Erythroblast (primary cell): ENCODE data around the gene MGLL.

Source experiments
- DNase-seq, 2 experiments: peaks; one replicate each; lab custom pipeline; 2025; lab: John Stamatoyannopoulos, UW
- GATA1 ChIP-seq: IDR thresholded peaks from 2 replicates; pipeline ENCODE4 v1.6.1; 2011; ENCODE audit warnings: low read depth, mild to moderate bottlenecking, control low read depth, low read length, moderate library complexity
- POLR2A ChIP-seq: IDR thresholded peaks from 2 replicates; pipeline ENCODE4 v1.6.1; 2011; ENCODE audit warnings: mild to moderate bottlenecking, low read length

Gene MGLL

GRCh38 chr3:127674101-127674721, 148.1 kb downstream of the MGLL start:
- no peak for TF ChIP-seq GATA1
- no peak for TF ChIP-seq POLR2A
- no peak for DNase-seq

DNA sequence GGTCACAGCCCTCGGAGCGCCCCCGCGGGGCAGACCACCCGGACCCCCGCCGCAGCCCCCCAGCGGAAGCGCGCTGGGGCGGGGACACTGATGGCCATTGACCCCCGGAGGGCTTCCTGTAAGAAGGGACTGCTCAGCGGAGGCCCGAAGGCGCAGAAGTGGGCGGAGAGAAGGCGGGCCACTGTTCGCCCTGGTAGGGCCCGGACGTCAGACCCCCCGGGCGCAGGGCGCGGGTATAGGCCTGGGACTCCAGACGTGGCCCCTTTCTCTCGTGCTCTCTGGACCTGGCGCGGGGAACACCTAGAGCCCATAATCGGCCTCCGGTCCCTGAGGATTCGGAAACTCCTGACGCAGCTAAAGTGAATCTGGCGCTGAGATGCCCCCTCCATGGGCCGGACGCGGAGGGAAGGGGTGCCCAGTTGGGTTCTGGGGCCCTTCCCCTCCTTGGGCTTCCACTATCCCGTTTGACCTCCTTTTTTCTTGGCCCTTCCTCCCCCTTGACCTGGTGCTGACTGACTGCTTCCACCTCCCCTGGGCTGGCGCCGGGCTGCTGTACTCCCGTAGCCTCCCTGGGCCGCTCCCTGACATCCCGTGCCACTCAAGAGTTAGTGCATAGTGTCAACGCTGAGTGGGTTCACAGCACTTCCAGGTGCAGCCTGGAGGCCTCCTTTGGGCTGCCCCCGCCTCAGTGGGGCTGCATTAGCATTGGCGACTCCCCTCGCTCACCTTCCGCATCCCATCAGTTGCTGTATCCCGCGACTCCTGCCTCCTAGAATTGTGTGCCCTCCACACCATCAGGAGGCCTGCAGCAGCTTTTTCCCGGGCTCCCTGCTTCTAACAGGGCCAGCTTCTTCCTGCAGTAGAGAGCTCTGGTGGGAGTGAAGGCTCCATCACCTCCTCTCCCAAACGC, 148.9 kb downstream of the MGLL start:
- TF ChIP-seq POLR2A (no peak), GATA1 (no peak)
- DNase-seq = peak; percentile 52 to 59

- DNase-seq = peak; percentile 85 to 91
- TF ChIP-seq POLR2A = peak; percentile 64
- no peak for TF ChIP-seq GATA1
Measured at GRCh38 chr3:127672429-127673190, 149.7 kb downstream of the MGLL start, which contains the start of gene ABTB1. Gene ABTB1, plus strand, starts transcription at chr3:127672952. Its CDS starts 74 bp downstream, at chr3:127673026.

- DNase-seq = peak; percentile 44 to 49
- no peak for TF ChIP-seq POLR2A
- no peak for TF ChIP-seq GATA1
Measured at GRCh38 chr3:127671523-127672428, 150.5 kb downstream of the MGLL start.

- no peak for DNase-seq
- TF ChIP-seq GATA1 (no peak), POLR2A (no peak)
Measured at GRCh38 chr3:127670761-127671522, 151.4 kb downstream of the MGLL start.

DNA sequence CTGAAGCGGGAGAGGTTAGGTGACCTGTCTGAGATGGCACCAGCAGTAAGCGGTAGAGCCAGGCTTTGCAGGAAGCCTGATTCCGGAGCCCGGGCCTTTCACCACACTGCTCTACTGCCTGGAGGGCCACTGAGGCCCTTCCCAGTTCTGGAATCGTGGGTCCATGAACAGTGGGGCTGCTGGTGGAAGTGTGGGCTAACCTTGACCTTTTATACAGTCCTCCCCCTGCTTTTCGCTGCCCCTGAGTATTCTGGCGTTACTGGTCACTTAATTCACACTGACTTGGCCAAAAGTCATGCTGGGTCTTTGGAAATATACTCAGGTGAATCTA, 152.1 kb downstream of the MGLL start:
- TF ChIP-seq GATA1 (no peak), POLR2A (no peak)
- no peak for DNase-seq

GRCh38 chr3:127669541-127670228, 152.6 kb downstream of the MGLL start:
- no peak for DNase-seq

GRCh38 chr3:127668906-127669305, 153.4 kb downstream of the MGLL start:
- DNase-seq = no peak
- TF ChIP-seq GATA1 (no peak), POLR2A (no peak)

More at GRCh38 chr3:127669541-127670228, 152.6 kb downstream of the MGLL start:
- no peak for TF ChIP-seq GATA1
- no peak for TF ChIP-seq POLR2A

- DNase-seq = no peak
Measured at GRCh38 chr3:127667119-127667681, 155.1 kb downstream of the MGLL start.

DNA sequence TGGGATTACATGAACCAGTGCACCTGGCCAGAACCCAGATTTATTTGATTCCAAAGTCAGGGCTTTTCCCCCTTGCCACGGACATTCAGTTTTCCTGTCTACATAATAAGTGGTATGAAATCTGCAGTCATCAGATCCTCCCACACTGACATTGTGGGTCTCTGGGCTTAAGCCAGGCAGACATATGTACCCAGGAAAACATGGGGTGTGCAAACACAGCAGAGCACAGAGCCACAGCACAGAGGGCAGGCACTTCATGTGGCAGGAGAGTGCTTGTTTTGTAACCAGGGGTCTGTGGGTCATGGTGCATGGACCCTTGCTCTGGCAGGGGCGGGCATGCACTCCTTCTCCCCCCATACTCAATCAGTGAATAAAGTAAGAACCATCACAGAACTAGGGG, 155.6 kb downstream of the MGLL start:
- DNase-seq = no peak
- TF ChIP-seq POLR2A = no peak
- TF ChIP-seq GATA1 = no peak

More at GRCh38 chr3:127667119-127667681, 155.1 kb downstream of the MGLL start:
- TF ChIP-seq POLR2A (no peak), GATA1 (no peak)

DNA sequence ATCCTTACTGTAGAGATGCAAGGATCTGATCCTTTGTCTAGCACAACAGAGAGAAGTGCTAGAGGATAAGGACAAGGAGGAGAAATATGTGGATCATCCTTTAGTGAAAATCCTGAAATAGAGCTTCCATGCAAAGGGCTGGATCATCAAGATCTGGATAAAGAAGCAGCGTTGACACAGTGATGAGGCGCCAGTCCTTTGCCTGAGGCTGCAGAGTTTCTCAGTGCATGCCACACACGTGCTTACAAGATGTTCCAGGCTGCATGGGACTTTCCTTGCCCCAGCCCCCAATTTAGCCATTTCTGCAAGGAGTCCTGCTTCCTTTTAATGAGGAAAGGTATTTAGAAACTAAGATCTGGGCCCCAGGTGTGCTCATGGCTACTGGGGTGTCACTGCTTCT, 156.7 kb downstream of the MGLL start:
- TF ChIP-seq POLR2A (no peak), GATA1 (no peak)
- DNase-seq = no peak

DNA sequence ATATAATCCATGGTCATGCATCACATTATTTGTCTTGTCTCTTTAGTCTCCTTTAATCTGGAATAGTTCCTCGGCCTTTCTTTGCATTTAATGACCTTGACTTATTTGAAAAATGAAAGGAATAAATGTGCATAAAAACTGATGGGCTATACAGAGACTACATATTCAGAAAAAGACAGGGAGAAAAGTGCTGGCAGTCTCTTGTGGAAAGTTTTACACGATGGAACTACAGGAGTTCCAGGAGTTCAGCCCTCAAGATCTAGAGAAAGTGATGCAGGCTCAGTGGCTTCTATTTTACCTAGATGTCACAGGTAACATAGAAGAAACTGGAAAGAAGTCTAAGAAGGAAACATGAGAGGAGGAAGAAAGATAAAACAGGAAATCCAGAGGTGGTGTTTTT, 157.2 kb downstream of the MGLL start:
- TF ChIP-seq POLR2A (no peak), GATA1 (no peak)
- DNase-seq = no peak
